ENCODE measurements around the gene FHOD3. TPM values are rescaled to one million over a fixed set of nuclear protein-coding genes. Genes with fewer than 3 reads are reported as not detected.
A peak's percentile ranks its signal among the peaks of the same experiment; 100 is the strongest.

The FHOD3 gene
- total RNA-seq, 2 experiments from 2014 or later: not detected

GRCh38 chr18:36673452-36673851 lies 375.9 kb downstream of the FHOD3 start:
- DNase-seq: no peak
- peaks cover 4% of the 10 kb centered on the region for H3K27me3 Mint-ChIP-seq
- ChIA-PET CTCF (no interaction called here), POLR2A (no interaction called here)
- no peak overlapping the region for H3K27ac Mint-ChIP-seq
- no peak overlapping the region for H3K4me3 Mint-ChIP-seq
- intact Hi-C loops (cut with micrococcal nuclease): no loop called here
- H3K9me3 Mint-ChIP-seq: no peaks in the 10 kb centered on the region
- H3K4me1 Mint-ChIP-seq (ENCODE audit: low read depth): no peaks in the 10 kb centered on the region
- no peaks in the 10 kb centered on the region for H3K36me3 Mint-ChIP-seq

- CTCF ChIA-PET: interaction anchor here (2.8 kb wide), 1 partner anchor 13 kb away, joined by 12 read pairs; no protein-coding TSS in a partner anchor
- POLR2A ChIA-PET: no interaction called here
- Mint-ChIP-seq H3K4me3 (no peak overlapping the region), H3K4me1 (ENCODE audit: low read depth) (no peaks in the 10 kb centered on the region), H3K36me3 (no peaks in the 10 kb centered on the region), H3K27ac (no peak overlapping the region), H3K9me3 (no peaks in the 10 kb centered on the region), H3K27me3 (peaks cover 4% of the 10 kb centered on the region)
- DNase-seq: no peak
- intact Hi-C loops (cut with micrococcal nuclease): no loop called here
These were observed 377.6 kb downstream of the FHOD3 start for GRCh38 chr18:36675076-36675475.

- H3K36me3 Mint-ChIP-seq: no peaks in the 10 kb centered on the region
- no peak overlapping the region for H3K27ac Mint-ChIP-seq
- ChIA-PET POLR2A (no interaction called here), CTCF (interaction anchor here (2.8 kb wide), 1 partner anchor 12 kb away, joined by 12 read pairs; no protein-coding TSS in a partner anchor)
- H3K27me3 Mint-ChIP-seq: peaks cover 4% of the 10 kb centered on the region
- H3K9me3 Mint-ChIP-seq: no peaks in the 10 kb centered on the region
- no peak for DNase-seq
- intact Hi-C loops (cut with micrococcal nuclease): no loop called here
- no peaks in the 10 kb centered on the region for H3K4me1 Mint-ChIP-seq (ENCODE audit: low read depth)
- H3K4me3 Mint-ChIP-seq: no peak overlapping the region
These were observed 378.0 kb downstream of the FHOD3 start for GRCh38 chr18:36675542-36675941.

- Mint-ChIP-seq H3K4me3 (no peak overlapping the region), H3K4me1 (ENCODE audit: low read depth) (no peaks in the 10 kb centered on the region), H3K27me3 (peaks cover 3% of the 10 kb centered on the region), H3K36me3 (no peaks in the 10 kb centered on the region), H3K27ac (no peak overlapping the region), H3K9me3 (no peaks in the 10 kb centered on the region)
- POLR2A ChIA-PET: no interaction called here
- DNase-seq: no peak
- intact Hi-C loops (cut with micrococcal nuclease): no loop called here
- CTCF ChIA-PET: interaction anchor here (2.8 kb wide), 1 partner anchor 11 kb away, joined by 12 read pairs; no protein-coding TSS in a partner anchor
These were observed 379.1 kb downstream of the FHOD3 start for GRCh38 chr18:36676629-36677028.

GRCh38 chr18:36680042-36680441 lies 382.5 kb downstream of the FHOD3 start:
- CTCF ChIA-PET: interaction anchor here (1.1 to 1.3 kb wide), 3 partner anchors 8 to 10 kb away, joined by 3 to 6 read pairs (median 4); no protein-coding TSS in a partner anchor
- H3K9me3 Mint-ChIP-seq: peaks cover 13% of the 10 kb centered on the region
- H3K4me3 Mint-ChIP-seq: no peak overlapping the region
- no peak for DNase-seq
- peaks cover 8% of the 10 kb centered on the region for H3K27me3 Mint-ChIP-seq
- H3K4me1 Mint-ChIP-seq (ENCODE audit: low read depth): no peaks in the 10 kb centered on the region
- intact Hi-C loops (cut with micrococcal nuclease): no loop called here
- POLR2A ChIA-PET: no interaction called here
- H3K27ac Mint-ChIP-seq: no peak overlapping the region
- no peaks in the 10 kb centered on the region for H3K36me3 Mint-ChIP-seq

- CTCF ChIA-PET: interaction anchor here (1.9 to 3.8 kb wide), 2 partner anchors 16 to 126 kb away, joined by 4 to 23 read pairs; no protein-coding TSS in a partner anchor
- H3K4me1 Mint-ChIP-seq (ENCODE audit: low read depth): no peaks in the 10 kb centered on the region
- peaks cover 13% of the 10 kb centered on the region for H3K9me3 Mint-ChIP-seq
- intact Hi-C loops (cut with micrococcal nuclease): no loop called here
- H3K27me3 Mint-ChIP-seq: peaks cover 14% of the 10 kb centered on the region
- POLR2A ChIA-PET: no interaction called here
- no peaks in the 10 kb centered on the region for H3K36me3 Mint-ChIP-seq
- H3K4me3 Mint-ChIP-seq: no peak overlapping the region
- DNase-seq: no peak
- H3K27ac Mint-ChIP-seq: no peak overlapping the region
These were observed 388.1 kb downstream of the FHOD3 start for GRCh38 chr18:36685580-36685979.

- H3K9me3 Mint-ChIP-seq: peaks cover 12% of the 10 kb centered on the region
- intact Hi-C loops (cut with micrococcal nuclease): no loop called here
- no peak overlapping the region for H3K27ac Mint-ChIP-seq
- H3K27me3 Mint-ChIP-seq: peaks cover 8% of the 10 kb centered on the region
- ChIA-PET CTCF (interaction anchor here (0.6 to 3.8 kb wide), 20 partner anchors 9 to 655 kb away, joined by 3 to 25 read pairs (median 4); partner anchors contain the start of genes KIAA1328 and TPGS2), POLR2A (no interaction called here)
- no peaks in the 10 kb centered on the region for H3K36me3 Mint-ChIP-seq
- H3K4me1 Mint-ChIP-seq (ENCODE audit: low read depth): no peaks in the 10 kb centered on the region
- H3K4me3 Mint-ChIP-seq: no peak overlapping the region
- DNase-seq: peak; percentile 63
These were observed 390.8 kb downstream of the FHOD3 start for GRCh38 chr18:36688020-36688965.

- Mint-ChIP-seq H3K9me3 (no peaks in the 10 kb centered on the region), H3K27ac (no peak overlapping the region), H3K36me3 (no peaks in the 10 kb centered on the region), H3K4me1 (ENCODE audit: low read depth) (no peaks in the 10 kb centered on the region), H3K4me3 (no peak overlapping the region), H3K27me3 (peaks cover 5% of the 10 kb centered on the region)
- POLR2A ChIA-PET: no interaction called here
- CTCF ChIA-PET: no interaction called here
- intact Hi-C loops (cut with micrococcal nuclease): no loop called here
- no peak for DNase-seq
These were observed 394.9 kb downstream of the FHOD3 start for GRCh38 chr18:36692371-36692770.

GRCh38 chr18:36692921-36693332 lies 395.4 kb downstream of the FHOD3 start:
- H3K4me3 Mint-ChIP-seq: no peak overlapping the region
- no peaks in the 10 kb centered on the region for H3K9me3 Mint-ChIP-seq
- intact Hi-C loops (cut with micrococcal nuclease): no loop called here
- CTCF ChIA-PET: no interaction called here
- peaks cover 5% of the 10 kb centered on the region for H3K27me3 Mint-ChIP-seq
- POLR2A ChIA-PET: no interaction called here
- no peak for DNase-seq
- H3K4me1 Mint-ChIP-seq (ENCODE audit: low read depth): no peaks in the 10 kb centered on the region
- no peak overlapping the region for H3K27ac Mint-ChIP-seq
- no peaks in the 10 kb centered on the region for H3K36me3 Mint-ChIP-seq

- CTCF ChIA-PET: no interaction called here
These were observed 396.6 kb downstream of the FHOD3 start for GRCh38 chr18:36693931-36694620.

GRCh38 chr18:36695806-36696205 lies 398.3 kb downstream of the FHOD3 start:
- Mint-ChIP-seq H3K27ac (no peak overlapping the region), H3K4me3 (no peak overlapping the region), H3K36me3 (no peaks in the 10 kb centered on the region), H3K9me3 (no peaks in the 10 kb centered on the region), H3K4me1 (ENCODE audit: low read depth) (no peaks in the 10 kb centered on the region), H3K27me3 (peaks cover 2% of the 10 kb centered on the region)
- DNase-seq: no peak
- ChIA-PET CTCF (no interaction called here), POLR2A (no interaction called here)
- intact Hi-C loops (cut with micrococcal nuclease): no loop called here

More at GRCh38 chr18:36693931-36694620, 396.6 kb downstream of the FHOD3 start:
- no peaks in the 10 kb centered on the region for H3K36me3 Mint-ChIP-seq
- POLR2A ChIA-PET: no interaction called here
- no peaks in the 10 kb centered on the region for H3K4me1 Mint-ChIP-seq (ENCODE audit: low read depth)
- peaks cover 2% of the 10 kb centered on the region for H3K27me3 Mint-ChIP-seq
- no peak overlapping the region for H3K27ac Mint-ChIP-seq
- DNase-seq: no peak
- intact Hi-C loops (cut with micrococcal nuclease): no loop called here
- no peaks in the 10 kb centered on the region for H3K9me3 Mint-ChIP-seq
- no peak overlapping the region for H3K4me3 Mint-ChIP-seq

- Mint-ChIP-seq H3K36me3 (no peaks in the 10 kb centered on the region), H3K27me3 (peaks cover 2% of the 10 kb centered on the region), H3K27ac (no peak overlapping the region), H3K9me3 (no peaks in the 10 kb centered on the region), H3K4me1 (ENCODE audit: low read depth) (no peaks in the 10 kb centered on the region), H3K4me3 (no peak overlapping the region)
- ChIA-PET CTCF (interaction anchor here (0.8 kb wide), 1 partner anchor 10 kb away, joined by 6 read pairs; no protein-coding TSS in a partner anchor), POLR2A (no interaction called here)
- intact Hi-C loops (cut with micrococcal nuclease): no loop called here
- DNase-seq: no peak
These were observed 400.4 kb downstream of the FHOD3 start for GRCh38 chr18:36697905-36698304.
